HFFc6 (cell line): Measurements from ENCODE around the gene NTHL1. TPM values are rescaled to one million over a fixed set of nuclear protein-coding genes. Genes with fewer than 3 reads are reported as not detected.

Experiments used
- DNase-seq: peaks from one replicate; pipeline ENCODE4 v3.0.0-alpha.2; 2018
- H3K27ac Mint-ChIP-seq: 2 replicates; pipeline ENCODE4 v1.8.0; 2020; ENCODE audit warnings: mild to moderate bottlenecking, mixed read lengths
- H3K27me3 Mint-ChIP-seq: 2 replicates; pipeline ENCODE4 v1.8.0; 2021; ENCODE audit warnings: mild to moderate bottlenecking, moderate library complexity, mixed read lengths; ENCODE audit not compliant: insufficient read depth
- H3K36me3 Mint-ChIP-seq: 2 replicates; pipeline ENCODE4 v1.8.0; 2021; ENCODE audit warnings: low read depth, mixed read lengths
- H3K4me1 Mint-ChIP-seq: 2 replicates; pipeline ENCODE4 v1.8.0; 2020; ENCODE audit warnings: low read depth, mixed read lengths
- H3K4me3 Mint-ChIP-seq: 2 replicates; pipeline ENCODE4 v1.8.0; 2020; ENCODE audit warnings: mild to moderate bottlenecking, moderate library complexity, mixed read lengths
- H3K9me3 Mint-ChIP-seq: 2 replicates; pipeline ENCODE4 v1.8.0; 2020; ENCODE audit warnings: mild to moderate bottlenecking, mixed read lengths
- CTCF ChIP-seq: fragments of 200-600 bp; sonication (generic); IDR thresholded peaks from 2 replicates; pipeline ENCODE4 v1.5.0; 2021; ENCODE audit warnings: antibody characterized with exemption, mild to moderate bottlenecking
- total RNA-seq, 6 experiments: library from RNA; stranded (reverse); fragmentation: NEBNext Ultra II Directional; extraction: Animal tissue kit (Norgen Biotek cat#: 25700); gene quantifications; 2 replicates in 1 of 6; 3 replicates in 5 of 6; pipeline ENCODE4 v1.2.3, GENCODE V29; 2021

Gene NTHL1
- total RNA-seq, 6 experiments from 2014 or later: 23.7 to 31.5 (median 26.4) TPM

- Mint-ChIP-seq H3K9me3 (peaks cover 4% of the 10 kb centered on the region; the same call in 1 of the 2 replicates), H3K36me3 (peaks cover 13% of the 10 kb centered on the region; the same call in 1 of the 2 replicates)
These were observed 42.3 kb upstream of the NTHL1 start for GRCh38 chr16:2089706-2090480.

GRCh38 chr16:2088759-2089358, 41.2 kb upstream of the NTHL1 start:
- H3K4me3 Mint-ChIP-seq: no peak overlapping the region

More at GRCh38 chr16:2089706-2090480, 42.3 kb upstream of the NTHL1 start:
- DNase-seq: no peak
- TF ChIP-seq CTCF: no peak
- Mint-ChIP-seq H3K4me3 (no peak overlapping the region), H3K4me1 (no peaks in the 10 kb centered on the region; the same call in 1 of the 2 replicates), H3K27me3 (peaks cover 25% of the 10 kb centered on the region), H3K27ac (no peak overlapping the region)

GRCh38 chr16:2087748-2088631, 40.4 kb upstream of the NTHL1 start:
- Mint-ChIP-seq H3K27ac (peak overlapping the region; percentile 18; the same call in 1 of the 2 replicates), H3K4me1 (no peaks in the 10 kb centered on the region), H3K4me3 (no peak overlapping the region), H3K27me3 (peaks cover 39% of the 10 kb centered on the region), H3K9me3 (peaks cover 4% of the 10 kb centered on the region; the same call in 1 of the 2 replicates), H3K36me3 (peaks cover 13% of the 10 kb centered on the region; the same call in 1 of the 2 replicates)
- no peak for DNase-seq
- TF ChIP-seq CTCF: no peak

More at GRCh38 chr16:2088759-2089358, 41.2 kb upstream of the NTHL1 start:
- DNase-seq: no peak
- Mint-ChIP-seq H3K27me3 (peaks cover 35% of the 10 kb centered on the region), H3K4me1 (no peaks in the 10 kb centered on the region), H3K9me3 (peaks cover 4% of the 10 kb centered on the region; the same call in 1 of the 2 replicates), H3K36me3 (peaks cover 13% of the 10 kb centered on the region; the same call in 1 of the 2 replicates), H3K27ac (peak overlapping the region; percentile 51; the same call in 1 of the 2 replicates)
- TF ChIP-seq CTCF: no peak

- Mint-ChIP-seq H3K4me3 (no peak overlapping the region), H3K27ac (no peak overlapping the region; the same call in 1 of the 2 replicates), H3K9me3 (peaks cover 4% of the 10 kb centered on the region; the same call in 1 of the 2 replicates), H3K36me3 (peaks cover 13% of the 10 kb centered on the region; the same call in 1 of the 2 replicates), H3K27me3 (peaks cover 42% of the 10 kb centered on the region), H3K4me1 (no peaks in the 10 kb centered on the region)
- no peak for DNase-seq
- no peak for TF ChIP-seq CTCF
These were observed 39.4 kb upstream of the NTHL1 start for GRCh38 chr16:2086812-2087747.
